Head of caudate nucleus (tissue), 42 donors: ENCODE data around the gene STPG1.
A peak's percentile ranks its signal among the peaks of the same experiment; 100 is the strongest.

Experiments
- DNase-seq, 42 donors: peaks; one replicate each; pipeline versions ENCODE4 v3.0.0 to v3.0.0-alpha.2; 2020 to 2021; ENCODE audit warnings: mixed read lengths in 7 of 42
- intact Hi-C: fragments of 100-400 bp; cut with DNase I; formaldehyde crosslinking; loops from one replicate; pipeline ENCODE4 v1.15.0; 2022

Gene STPG1

GRCh38 chr1:24327891-24328290 lies 85.7 kb downstream of the STPG1 start:
- DNase-seq: no peak
- intact Hi-C loops: no loop called here

- no peak for DNase-seq
- intact Hi-C loops: no loop called here
These were observed 86.1 kb downstream of the STPG1 start for GRCh38 chr1:24327486-24327885.

- no peak for DNase-seq
- intact Hi-C loops: no loop called here
These were observed 87.8 kb downstream of the STPG1 start for GRCh38 chr1:24325587-24326449.

- no peak for DNase-seq
- intact Hi-C loops: no loop called here
These were observed 88.7 kb downstream of the STPG1 start for GRCh38 chr1:24324903-24325302.

DNA sequence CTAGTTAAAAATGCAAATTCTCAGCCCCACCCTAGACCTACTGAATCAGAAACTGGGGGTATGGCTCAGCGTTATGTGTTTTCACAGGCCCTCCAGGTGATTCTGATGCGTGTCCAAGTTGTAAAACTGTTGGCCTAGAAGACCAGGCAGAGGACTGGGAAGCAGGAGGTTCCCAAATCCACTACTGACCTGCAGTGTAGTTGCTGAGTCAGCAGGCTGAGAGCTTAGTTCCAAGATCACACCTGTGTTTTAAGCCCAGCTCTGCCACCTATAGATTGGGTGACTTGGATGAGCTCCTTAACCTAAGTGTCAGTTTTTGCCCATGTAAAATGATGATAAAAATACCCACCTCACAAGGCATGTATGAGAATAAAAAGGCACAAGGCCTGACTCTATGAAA lies 90.3 kb downstream of the STPG1 start:
- DNase-seq: no peak

GRCh38 chr1:24322470-24323177 lies 91.0 kb downstream of the STPG1 start:
- intact Hi-C loops: no loop called here
- peak in 12 of 42 donors; percentile 9 to 50 (median 32) for DNase-seq

More for the DNA sequence above, 90.3 kb downstream of the STPG1 start:
- intact Hi-C loops: no loop called here

GRCh38 chr1:24321697-24322469 lies 91.7 kb downstream of the STPG1 start:
- DNase-seq: peak in 20 of 42 donors; percentile 11 to 63 (median 29)
- intact Hi-C loops: no loop called here

DNA sequence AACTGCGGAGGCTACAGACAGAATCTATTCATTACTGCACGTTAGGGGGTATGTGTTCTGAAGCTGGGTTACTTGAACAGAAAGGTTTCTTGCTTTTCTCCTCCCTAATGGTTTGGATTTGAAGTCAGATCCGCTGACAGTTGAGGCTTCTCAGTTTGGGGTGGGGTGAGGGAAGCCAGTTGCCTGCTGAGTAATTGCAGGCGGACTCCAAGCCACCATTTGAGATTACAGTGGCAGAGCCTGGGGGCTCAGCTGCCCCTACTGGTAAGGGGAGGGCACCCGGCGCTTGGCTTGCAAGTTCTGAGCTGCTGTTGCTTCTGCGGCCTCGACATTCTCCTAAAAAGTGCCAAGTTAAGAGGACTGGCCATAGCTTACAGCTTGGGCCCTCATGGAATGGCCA lies 92.5 kb downstream of the STPG1 start:
- peak in 1 of 42 donors; percentile 13 for DNase-seq
- intact Hi-C loops: no loop called here

DNA sequence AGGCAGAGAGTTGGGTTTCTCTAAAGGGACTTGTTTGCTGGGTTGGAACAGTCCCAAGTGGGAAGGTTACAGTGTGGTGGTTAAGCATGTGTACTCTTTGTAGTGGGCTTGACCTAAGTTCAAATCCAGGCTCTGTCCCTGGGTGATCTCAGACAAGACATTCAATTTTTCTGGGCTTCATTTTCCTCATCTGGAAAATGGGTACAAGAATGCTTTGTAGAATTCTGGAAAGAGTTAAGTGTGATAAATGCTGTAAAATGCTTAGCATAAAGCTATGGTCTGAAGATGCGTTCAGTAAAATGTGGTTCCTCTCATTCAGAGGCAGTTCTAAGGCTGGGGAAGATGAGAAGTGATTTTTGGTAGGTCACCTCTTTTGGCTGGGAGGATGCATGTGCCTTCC lies 93.6 kb downstream of the STPG1 start:
- no peak for DNase-seq
- intact Hi-C loops: no loop called here

DNA sequence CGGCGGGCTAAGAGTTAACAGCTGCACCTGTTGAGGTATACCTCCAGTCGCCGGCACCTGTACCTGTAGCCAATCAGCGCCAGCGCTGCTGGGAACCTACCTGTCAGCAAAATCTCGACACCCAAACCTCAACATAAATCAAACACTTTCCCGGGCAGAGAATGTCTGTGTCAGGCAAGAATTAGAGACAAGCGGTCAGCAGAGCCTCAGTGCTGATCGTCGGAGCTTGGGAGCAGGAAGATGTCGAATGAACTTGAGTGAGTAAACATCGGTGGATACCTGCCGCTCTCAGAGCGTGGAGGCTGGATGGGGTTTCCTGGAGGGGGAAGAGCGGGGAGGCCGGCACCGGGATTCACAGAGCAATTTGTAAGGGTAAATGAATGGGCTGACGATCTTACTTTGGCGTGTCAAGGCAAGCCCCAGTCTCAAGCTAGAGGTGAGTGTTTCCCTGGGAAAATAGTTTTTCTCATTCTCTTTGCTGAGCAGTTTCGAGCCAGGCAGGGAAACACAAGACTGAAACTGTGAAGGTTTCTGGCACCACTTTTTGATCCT lies 94.2 kb downstream of the STPG1 start, which contains the start of gene GRHL3:
Gene GRHL3 (plus strand): TSS at position 46 of the 552 bp plus-strand sequence. CDS start 195 bp downstream, at position 241.
- DNase-seq: peak in 1 of 42 donors; percentile 18
- intact Hi-C loops: no loop called here

DNA sequence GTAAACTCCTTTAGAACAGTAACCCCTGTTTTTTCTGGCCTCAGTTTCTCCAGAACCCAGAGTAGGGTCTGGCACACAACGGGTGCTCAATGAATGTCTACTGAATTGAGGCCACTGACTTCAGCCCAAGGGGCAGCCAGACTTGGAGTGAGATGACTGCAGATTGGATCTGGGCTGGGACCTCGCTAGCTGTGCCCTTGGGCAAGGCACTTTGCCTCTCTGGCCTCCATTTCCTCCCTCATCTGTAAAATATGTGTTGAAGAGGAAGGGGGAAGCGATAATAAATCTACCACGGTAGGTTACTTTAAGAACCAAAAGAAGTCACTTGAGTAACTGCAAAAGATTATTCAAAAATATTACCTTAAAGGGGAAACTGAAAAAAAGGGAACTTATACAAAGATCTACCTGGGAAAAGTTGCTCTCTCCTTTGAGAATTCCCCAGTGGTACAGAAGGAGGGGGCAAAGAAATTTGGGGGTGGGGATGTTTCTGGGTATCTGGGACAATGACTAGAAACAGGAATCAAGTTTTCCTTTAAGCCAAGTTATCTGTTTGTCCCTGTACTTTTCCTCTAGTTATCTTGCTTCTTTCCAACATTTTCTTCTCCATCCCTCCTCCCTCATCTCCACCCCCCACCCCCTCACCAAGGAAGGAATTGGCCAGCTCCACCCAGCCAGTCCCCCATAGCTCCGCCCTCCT lies 94.8 kb downstream of the STPG1 start:
- peak in 3 of 42 donors; percentile 17 to 44 (median 21) for DNase-seq
- intact Hi-C loops: no loop called here

- intact Hi-C loops: no loop called here
- DNase-seq: peak in 4 of 42 donors; percentile 26 to 54 (median 26)
These were observed 95.5 kb downstream of the STPG1 start for GRCh38 chr1:24317956-24318614.

- peak in 1 of 42 donors; percentile 21 for DNase-seq
- intact Hi-C loops: no loop called here
These were observed 96.5 kb downstream of the STPG1 start for GRCh38 chr1:24317081-24317480.

DNA sequence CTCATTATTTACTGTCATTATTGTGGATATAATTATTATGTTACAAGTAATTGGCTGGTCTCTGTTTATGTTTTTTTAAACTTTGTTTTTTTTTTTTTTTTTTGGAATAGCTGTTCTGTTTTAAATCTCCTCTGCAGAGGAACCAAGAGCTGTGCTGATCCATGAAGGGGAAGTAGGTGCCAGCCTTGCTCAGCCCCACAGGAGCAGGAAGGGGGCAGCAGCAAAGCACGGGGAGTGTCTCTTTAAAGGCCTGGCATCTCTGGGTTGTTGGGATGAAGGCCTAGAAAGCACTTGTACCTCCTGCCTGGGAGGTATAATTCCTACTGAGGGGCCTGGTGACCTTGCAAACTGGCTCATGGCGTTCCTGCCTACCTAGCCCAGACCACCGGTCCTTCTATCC lies 96.9 kb downstream of the STPG1 start:
- peak in 18 of 42 donors; percentile 13 to 59 (median 38) for DNase-seq
- intact Hi-C loops: no loop called here

DNA sequence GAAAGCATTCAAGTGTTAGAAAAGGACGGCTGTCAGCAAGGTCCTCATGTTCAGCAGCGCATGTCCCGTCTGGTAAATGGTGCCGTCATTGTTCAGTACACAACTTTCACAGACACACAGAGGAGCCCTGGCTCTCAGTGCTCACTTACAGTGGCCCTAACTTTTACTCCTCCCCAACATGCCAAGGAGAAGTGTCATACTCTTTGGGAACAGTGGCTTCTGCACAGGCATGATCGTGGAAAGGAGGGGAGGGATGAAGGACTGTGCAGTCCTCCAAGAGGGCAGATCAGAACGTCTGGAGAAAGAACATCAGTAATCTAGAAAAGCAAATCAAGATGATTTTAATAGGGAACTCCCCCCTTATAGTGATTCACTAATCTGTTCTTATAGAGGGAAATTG lies 98.2 kb downstream of the STPG1 start:
- intact Hi-C loops: no loop called here

GRCh38 chr1:24311741-24312140 lies 101.8 kb downstream of the STPG1 start:
- no peak for DNase-seq
- intact Hi-C loops: no loop called here

More for the DNA sequence above, 98.2 kb downstream of the STPG1 start:
- no peak for DNase-seq

DNA sequence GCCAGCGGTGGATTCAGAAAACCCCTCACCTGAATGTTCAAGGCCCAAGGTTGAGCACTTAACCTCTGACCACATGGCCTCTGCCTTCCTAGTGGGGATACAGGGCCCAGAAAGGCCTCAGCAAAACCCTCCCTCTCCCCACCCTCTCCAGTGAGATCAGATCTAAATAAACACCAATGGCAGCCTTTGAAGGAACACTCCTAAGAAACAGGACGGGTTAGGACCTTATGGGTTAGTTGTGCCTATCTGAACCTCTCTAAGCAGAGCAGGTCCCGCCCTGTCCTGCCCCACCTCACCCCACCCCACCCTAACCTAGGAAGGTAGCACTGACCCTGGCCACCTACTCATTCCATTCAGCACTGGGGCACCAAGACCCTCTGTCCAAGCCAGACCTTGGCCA lies 102.3 kb downstream of the STPG1 start:
- intact Hi-C loops: no loop called here
- no peak for DNase-seq
